Erythroblast (primary cell): Measurements from ENCODE around the gene ARSB.

Source experiments
- GATA1 ChIP-seq: IDR thresholded peaks from 2 replicates; pipeline ENCODE4 v1.6.1; 2011; ENCODE audit warnings: low read depth, mild to moderate bottlenecking, control low read depth, low read length, moderate library complexity
- POLR2A ChIP-seq: IDR thresholded peaks from 2 replicates; pipeline ENCODE4 v1.6.1; 2011; ENCODE audit warnings: mild to moderate bottlenecking, low read length

DNA sequence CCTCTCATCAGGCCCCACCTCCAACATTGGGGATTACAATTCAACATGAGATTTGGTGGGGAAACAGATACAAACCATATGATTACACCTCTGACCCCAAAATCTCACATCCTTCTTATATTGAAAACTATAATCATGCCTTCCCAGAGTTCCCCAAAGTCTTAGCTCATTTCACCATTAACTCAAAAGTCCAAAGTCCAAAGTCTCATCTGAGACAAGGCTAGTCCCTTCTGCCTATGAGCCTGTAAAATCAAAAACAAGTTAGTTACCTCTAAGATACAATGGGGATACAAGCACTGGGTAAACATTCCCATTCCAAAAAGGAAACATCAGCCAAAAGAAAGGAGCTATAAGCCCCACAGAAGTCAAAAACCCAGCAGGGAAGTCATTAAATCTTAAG, 26.8 kb upstream of the ARSB start:
- TF ChIP-seq POLR2A (no peak), GATA1 (no peak)
